RCC 7860 (cell line): ENCODE results near the gene MAPK8IP3.

Source experiments
- DNase-seq: peaks from one replicate; pipeline ENCODE4 v3.0.0-alpha.2; 2015; ENCODE audit warnings: low spot score
- FAIRE-seq: peaks from 2 replicates; lab custom pipeline; 2012; peaks lifted over from hg19 to GRCh38; lab: Jason Lieb, UNC

Gene MAPK8IP3

DNA sequence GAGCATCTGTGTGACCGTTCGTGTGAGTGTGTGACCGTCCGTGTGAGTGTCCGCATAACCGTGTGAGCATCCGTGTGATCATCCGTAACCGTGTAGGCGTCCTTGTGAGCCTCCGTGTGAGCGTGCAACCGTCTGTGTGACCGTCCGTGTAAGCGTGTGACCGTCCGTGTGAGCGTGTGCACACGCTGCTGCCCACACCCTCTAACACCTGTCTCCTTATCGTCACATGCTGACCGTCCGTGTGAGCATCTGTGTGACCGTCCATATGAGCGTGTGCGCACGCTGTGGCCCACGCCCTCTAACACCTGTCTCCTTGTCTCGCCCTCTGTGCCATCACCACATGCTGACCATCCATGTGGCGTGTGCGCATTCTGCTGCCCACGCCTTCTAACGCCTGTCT is 34.2 kb downstream of the MAPK8IP3 start:
- no peak for FAIRE-seq

GRCh38 chr16:1740781-1741490 is 34.9 kb downstream of the MAPK8IP3 start:
- DNase-seq, result no peak
- no peak for FAIRE-seq

More for the DNA sequence above, 34.2 kb downstream of the MAPK8IP3 start:
- no peak for DNase-seq

DNA sequence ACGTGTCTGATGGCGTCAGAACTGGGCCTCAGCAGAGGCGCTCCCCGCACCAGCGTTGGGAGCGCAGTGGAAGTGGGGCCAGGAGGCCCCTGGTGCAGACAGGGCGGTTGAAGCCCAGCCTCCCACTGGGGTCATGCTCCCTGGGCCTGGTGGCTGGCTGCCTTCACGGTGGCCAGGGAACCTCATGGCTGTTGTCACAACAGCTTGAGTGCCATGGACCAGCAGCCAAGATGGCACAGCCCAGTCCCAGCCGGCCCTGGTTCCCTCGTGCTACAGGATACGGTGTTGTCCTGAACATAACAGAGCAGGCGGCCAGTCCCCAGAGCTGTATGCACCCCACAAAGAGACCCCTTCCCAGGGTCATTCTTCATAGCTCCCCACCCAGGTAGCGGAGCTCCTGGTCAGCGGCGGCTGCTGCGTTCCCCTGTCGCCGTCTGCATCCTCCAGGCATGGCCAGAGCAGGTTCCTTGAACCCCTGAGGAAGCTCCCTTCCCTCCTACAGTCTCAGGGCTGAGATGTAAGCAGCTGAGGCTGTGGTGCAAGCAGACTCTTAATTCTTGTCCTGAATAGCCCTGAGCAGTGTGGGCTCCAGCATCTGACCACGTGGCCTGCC is 35.7 kb downstream of the MAPK8IP3 start:
- FAIRE-seq (no peak), DNase-seq (no peak)

DNA sequence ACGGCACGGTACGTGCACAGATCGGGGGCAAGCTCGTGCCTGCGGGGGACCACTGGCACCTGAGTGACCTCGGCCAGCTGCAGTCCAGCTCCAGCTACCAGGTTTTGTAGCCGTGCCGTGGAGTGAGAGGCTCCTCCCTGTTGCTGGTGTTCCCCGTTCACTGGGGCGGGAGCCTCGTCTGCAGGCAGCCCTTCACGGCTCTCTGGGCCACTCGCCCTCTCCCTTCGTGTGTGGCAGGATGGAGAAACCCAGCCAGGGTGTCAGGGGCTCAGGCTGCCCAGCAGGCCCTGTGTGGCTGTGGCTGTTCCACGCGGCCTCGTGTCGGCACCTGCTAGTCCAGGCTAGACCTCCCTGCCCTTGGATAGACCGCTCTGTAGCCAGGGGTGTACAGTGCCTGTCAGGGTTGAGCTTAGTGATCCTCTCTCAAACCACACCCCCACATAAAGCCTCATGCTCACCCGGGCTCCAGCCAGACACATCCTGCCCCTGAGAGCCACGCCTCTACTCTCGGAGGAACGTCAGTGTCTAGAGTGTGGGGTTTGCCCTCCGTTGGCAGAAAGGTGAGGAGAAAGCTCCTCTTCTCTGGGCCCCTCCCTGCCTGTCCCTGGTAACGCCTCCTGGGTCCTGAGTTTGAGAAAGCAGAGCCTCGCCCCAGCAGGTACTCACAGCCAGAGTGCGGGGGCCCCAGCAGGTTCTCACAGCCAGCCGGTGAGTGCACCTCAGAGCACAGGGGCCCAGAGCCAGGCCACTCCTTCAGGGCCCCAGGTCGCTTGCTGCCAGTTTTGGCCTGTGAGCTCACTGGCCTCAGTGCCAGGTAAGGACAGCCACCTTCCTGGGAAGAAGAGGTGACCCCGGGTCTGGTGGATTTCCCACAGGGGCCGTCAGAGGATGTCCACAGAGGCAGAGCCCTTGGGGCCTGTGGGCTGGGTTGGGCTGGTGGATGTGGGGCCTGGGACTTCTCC is 37.7 kb downstream of the MAPK8IP3 start:
- DNase-seq (no peak), FAIRE-seq (no peak)

- no peak for DNase-seq
- FAIRE-seq, result no peak
These were observed 38.4 kb downstream of the MAPK8IP3 start for GRCh38 chr16:1744338-1744840.

- FAIRE-seq (no peak), DNase-seq (peak; percentile 31)
These were observed 39.3 kb downstream of the MAPK8IP3 start for GRCh38 chr16:1745181-1745899.

GRCh38 chr16:1745900-1746692 is 40.1 kb downstream of the MAPK8IP3 start:
- FAIRE-seq (peak; percentile 72), DNase-seq (peak; percentile 79)

DNA sequence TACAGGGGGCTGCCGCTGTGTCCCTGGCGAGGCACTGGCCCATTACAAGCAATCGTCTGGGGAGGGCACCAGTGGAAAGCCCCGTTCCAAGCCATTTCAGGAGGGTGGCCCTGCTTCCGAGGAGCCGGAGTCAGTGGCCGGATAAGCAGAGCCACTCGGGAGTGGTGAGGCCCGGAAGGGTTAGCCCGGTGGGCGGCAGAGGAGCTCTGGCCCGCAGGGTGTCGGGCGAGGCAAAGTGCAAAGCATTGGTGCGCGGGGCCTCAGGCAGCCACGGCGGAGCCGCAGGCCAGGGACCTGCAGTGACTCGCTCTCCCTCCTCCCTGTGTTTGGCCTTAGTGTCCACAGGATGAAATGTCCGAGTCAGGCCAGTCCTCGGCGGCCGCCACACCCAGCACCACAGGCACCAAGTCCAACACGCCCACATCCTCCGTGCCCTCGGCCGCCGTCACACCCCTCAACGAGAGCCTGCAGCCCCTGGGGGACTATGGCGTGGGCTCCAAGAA is 40.7 kb downstream of the MAPK8IP3 start:
- peak; percentile 22 for DNase-seq
- FAIRE-seq, result no peak

DNA sequence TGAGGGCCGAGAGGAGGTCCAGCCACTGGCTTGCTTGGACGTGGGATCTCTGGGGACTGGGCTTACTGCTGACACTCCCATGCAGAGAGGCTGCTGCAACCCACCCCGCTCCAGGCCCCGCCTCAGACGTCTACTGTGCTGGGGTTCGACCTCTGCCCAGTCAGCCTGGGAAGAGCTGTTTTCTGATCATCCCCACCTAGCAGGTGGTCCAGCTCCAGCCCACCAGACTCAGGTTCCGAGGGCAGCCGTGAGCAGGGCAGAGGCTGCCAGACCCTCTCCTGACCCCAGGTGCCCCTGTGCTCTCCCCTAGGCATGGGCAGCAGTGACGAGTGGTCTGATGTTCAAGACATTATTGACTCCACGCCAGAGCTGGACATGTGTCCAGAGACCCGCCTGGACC is 41.9 kb downstream of the MAPK8IP3 start:
- DNase-seq (no peak), FAIRE-seq (no peak)

- DNase-seq (no peak), FAIRE-seq (no peak)
These were observed 43.4 kb downstream of the MAPK8IP3 start for GRCh38 chr16:1749152-1750117.

- DNase-seq (no peak), FAIRE-seq (no peak)
These were observed 46.0 kb downstream of the MAPK8IP3 start for GRCh38 chr16:1751946-1752345.

- DNase-seq, result no peak
- no peak for FAIRE-seq
These were observed 46.9 kb downstream of the MAPK8IP3 start for GRCh38 chr16:1752853-1753252.

GRCh38 chr16:1754204-1754603 is 48.2 kb downstream of the MAPK8IP3 start:
- no peak for FAIRE-seq
- DNase-seq, result no peak

- no peak for DNase-seq
- FAIRE-seq, result no peak
These were observed 51.9 kb downstream of the MAPK8IP3 start for GRCh38 chr16:1757714-1758461.

- no peak for DNase-seq
- no peak for FAIRE-seq
These were observed 52.9 kb downstream of the MAPK8IP3 start for GRCh38 chr16:1758923-1759322.

- DNase-seq (no peak), FAIRE-seq (no peak)
These were observed 53.5 kb downstream of the MAPK8IP3 start for GRCh38 chr16:1759511-1759910.

- no peak for DNase-seq
- FAIRE-seq, result no peak
These were observed 54.9 kb downstream of the MAPK8IP3 start for GRCh38 chr16:1760911-1761310.

GRCh38 chr16:1761751-1762150 is 55.8 kb downstream of the MAPK8IP3 start:
- DNase-seq (no peak), FAIRE-seq (no peak)
